ENCODE results near the gene GSC2. TPM values are rescaled to one million over a fixed set of nuclear protein-coding genes. Genes with fewer than 3 reads are reported as not detected.

GSC2 gene
- total and polyA plus RNA-seq, 9 of the 15 experiments (the other 6 are each of a cell fraction or from before 2014, with no cell fraction given), result not detected

DNA sequence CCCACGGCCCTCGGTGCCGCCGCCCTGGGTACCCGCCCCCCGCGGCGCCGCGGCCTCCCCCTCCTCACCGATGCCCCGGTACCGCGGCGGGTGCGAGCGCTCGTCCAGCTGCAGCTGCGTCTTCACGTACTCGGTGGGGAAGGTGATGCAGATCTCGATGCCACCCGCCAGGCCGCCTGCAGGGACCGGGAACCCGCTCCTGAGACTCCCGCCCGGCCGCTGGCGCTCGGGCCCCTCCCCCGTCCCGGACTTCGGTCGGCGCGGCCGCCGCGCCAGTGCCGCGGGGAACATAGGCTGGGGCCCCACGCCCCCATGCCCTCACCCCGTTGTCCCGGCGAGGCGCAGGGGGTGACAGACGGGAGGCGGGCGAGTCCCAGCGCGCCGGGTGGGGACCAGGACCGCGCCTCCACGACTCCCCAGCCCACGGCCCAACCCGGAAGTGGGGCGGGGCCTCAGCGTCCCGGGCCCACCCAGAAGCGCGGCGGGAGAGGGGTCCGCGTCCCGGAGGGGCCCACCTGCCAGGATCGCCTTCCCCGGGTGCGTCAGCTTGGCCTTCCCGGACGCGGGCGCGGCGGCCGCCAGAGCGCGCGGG, 28.1 kb upstream of the GSC2 start (continued):
- TF ChIP-seq, protein P1, sequence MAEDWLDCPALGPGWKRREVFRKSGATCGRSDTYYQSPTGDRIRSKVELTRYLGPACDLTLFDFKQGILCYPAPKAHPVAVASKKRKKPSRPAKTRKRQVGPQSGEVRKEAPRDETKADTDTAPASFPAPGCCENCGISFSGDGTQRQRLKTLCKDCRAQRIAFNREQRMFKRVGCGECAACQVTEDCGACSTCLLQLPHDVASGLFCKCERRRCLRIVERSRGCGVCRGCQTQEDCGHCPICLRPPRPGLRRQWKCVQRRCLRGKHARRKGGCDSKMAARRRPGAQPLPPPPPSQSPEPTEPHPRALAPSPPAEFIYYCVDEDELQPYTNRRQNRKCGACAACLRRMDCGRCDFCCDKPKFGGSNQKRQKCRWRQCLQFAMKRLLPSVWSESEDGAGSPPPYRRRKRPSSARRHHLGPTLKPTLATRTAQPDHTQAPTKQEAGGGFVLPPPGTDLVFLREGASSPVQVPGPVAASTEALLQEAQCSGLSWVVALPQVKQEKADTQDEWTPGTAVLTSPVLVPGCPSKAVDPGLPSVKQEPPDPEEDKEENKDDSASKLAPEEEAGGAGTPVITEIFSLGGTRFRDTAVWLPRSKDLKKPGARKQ (CRISPR knock-in tag; IDR thresholded peaks at IDR 0.05), result no peak
- TF ChIP-seq ZNF384 (IDR thresholded peaks at IDR 0.05; ENCODE audit: low read depth, low read length), result no peak
- TF ChIP-seq, protein P2, sequence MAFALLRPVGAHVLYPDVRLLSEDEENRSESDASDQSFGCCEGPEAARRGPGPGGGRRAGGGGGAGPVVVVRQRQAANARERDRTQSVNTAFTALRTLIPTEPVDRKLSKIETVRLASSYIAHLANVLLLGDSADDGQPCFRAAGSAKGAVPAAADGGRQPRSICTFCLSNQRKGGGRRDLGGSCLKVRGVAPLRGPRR (CRISPR knock-in tag; IDR thresholded peaks at IDR 0.05), result peak; percentile 41; the same call in 1 of the 2 replicates
- TF ChIP-seq, protein P3, sequence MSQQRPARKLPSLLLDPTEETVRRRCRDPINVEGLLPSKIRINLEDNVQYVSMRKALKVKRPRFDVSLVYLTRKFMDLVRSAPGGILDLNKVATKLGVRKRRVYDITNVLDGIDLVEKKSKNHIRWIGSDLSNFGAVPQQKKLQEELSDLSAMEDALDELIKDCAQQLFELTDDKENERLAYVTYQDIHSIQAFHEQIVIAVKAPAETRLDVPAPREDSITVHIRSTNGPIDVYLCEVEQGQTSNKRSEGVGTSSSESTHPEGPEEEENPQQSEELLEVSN (IDR thresholded peaks at IDR 0.05; ENCODE audit: borderline replicate concordance in 1 of 2, extremely low read depth in 1 of 2, insufficient read depth in 1 of 2, insufficient read length in 1 of 2, low read depth in 1 of 2, low read length in 1 of 2, poor library complexity in 1 of 2, severe bottlenecking in 1 of 2), result peak; percentile 48 to 87
- no peak for TF ChIP-seq ZBTB7A (IDR thresholded peaks at IDR 0.05; ENCODE audit: borderline replicate concordance, control insufficient read depth, low read depth, low read length)
- TF ChIP-seq ELF4 (CRISPR knock-in tag; IDR thresholded peaks at IDR 0.05), result peak; percentile 95
- no peak for TF ChIP-seq SETDB1 (IDR thresholded peaks at IDR 0.05; ENCODE audit: low read length)
- TF ChIP-seq, protein P4, sequence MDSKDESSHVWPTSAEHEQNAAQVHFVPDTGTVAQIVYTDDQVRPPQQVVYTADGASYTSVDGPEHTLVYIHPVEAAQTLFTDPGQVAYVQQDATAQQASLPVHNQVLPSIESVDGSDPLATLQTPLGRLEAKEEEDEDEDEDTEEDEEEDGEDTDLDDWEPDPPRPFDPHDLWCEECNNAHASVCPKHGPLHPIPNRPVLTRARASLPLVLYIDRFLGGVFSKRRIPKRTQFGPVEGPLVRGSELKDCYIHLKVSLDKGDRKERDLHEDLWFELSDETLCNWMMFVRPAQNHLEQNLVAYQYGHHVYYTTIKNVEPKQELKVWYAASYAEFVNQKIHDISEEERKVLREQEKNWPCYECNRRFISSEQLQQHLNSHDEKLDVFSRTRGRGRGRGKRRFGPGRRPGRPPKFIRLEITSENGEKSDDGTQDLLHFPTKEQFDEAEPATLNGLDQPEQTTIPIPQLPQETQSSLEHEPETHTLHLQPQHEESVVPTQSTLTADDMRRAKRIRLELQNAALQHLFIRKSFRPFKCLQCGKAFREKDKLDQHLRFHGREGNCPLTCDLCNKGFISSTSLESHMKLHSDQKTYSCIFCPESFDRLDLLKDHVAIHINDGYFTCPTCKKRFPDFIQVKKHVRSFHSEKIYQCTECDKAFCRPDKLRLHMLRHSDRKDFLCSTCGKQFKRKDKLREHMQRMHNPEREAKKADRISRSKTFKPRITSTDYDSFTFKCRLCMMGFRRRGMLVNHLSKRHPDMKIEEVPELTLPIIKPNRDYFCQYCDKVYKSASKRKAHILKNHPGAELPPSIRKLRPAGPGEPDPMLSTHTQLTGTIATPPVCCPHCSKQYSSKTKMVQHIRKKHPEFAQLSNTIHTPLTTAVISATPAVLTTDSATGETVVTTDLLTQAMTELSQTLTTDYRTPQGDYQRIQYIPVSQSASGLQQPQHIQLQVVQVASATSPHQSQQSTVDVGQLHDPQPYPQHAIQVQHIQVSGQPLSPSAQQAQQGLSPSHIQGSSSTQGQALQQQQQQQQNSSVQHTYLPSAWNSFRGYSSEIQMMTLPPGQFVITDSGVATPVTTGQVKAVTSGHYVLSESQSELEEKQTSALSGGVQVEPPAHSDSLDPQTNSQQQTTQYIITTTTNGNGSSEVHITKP (IDR thresholded peaks at IDR 0.05; ENCODE audit: partially characterized antibody), result no peak
- TF ChIP-seq SMC3 (conservative IDR thresholded peaks at IDR 0.05; ENCODE audit: insufficient read depth, low read depth, low read length), result no peak
- TF ChIP-seq, protein P5, sequence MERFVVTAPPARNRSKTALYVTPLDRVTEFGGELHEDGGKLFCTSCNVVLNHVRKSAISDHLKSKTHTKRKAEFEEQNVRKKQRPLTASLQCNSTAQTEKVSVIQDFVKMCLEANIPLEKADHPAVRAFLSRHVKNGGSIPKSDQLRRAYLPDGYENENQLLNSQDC (CRISPR knock-in tag; IDR thresholded peaks at IDR 0.05), result 0 out of 2 replicates have a peak, but pooled peaks have one; percentile 60
- peak; percentile 27 for TF ChIP-seq ZNF239 (CRISPR knock-in tag; IDR thresholded peaks at IDR 0.05)
- TF ChIP-seq MAFG (tag; conservative IDR thresholded peaks at IDR 0.05), result no peak
- TF ChIP-seq, protein P6, sequence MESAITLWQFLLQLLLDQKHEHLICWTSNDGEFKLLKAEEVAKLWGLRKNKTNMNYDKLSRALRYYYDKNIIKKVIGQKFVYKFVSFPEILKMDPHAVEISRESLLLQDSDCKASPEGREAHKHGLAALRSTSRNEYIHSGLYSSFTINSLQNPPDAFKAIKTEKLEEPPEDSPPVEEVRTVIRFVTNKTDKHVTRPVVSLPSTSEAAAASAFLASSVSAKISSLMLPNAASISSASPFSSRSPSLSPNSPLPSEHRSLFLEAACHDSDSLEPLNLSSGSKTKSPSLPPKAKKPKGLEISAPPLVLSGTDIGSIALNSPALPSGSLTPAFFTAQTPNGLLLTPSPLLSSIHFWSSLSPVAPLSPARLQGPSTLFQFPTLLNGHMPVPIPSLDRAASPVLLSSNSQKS (CRISPR knock-in tag; IDR thresholded peaks at IDR 0.05), result no peak
- TF ChIP-seq OTX1 (CRISPR knock-in tag; IDR thresholded peaks at IDR 0.05), result peak; percentile 21; the same call in 1 of the 2 replicates
- TF ChIP-seq MXI1 (IDR thresholded peaks at IDR 0.05; ENCODE audit: low read depth, low read length), result peak; percentile 73
- TF ChIP-seq ZNF561 (CRISPR knock-in tag; conservative IDR thresholded peaks at IDR 0.05), result peak; percentile 44
- TF ChIP-seq HIVEP1 (CRISPR knock-in tag; IDR thresholded peaks at IDR 0.05), result 0 out of 2 replicates have a peak, but pooled peaks have one; percentile 8

Measured in K562 (cell line).